Caco-2 (cell line): ENCODE measurements around the gene TNS1. TPM values are rescaled to one million over a fixed set of nuclear protein-coding genes. Genes with fewer than 3 reads are reported as not detected.

ENCODE experiments used
- BruUV-seq: library from RNA; stranded (reverse); fragments of 400-500 nt; replicated peaks from 2 replicates; lab custom pipeline; 2021; lab: Mats Ljungman, UMichigan
- CTCF ChIA-PET: fragments of 300-600 bp; sonication (Branson Sonifier 250); formaldehyde crosslinking; loops from one replicate; lab custom pipeline; 2022; ENCODE audit warnings: antibody characterized with exemption; lab: Charles Lee
- POLR2A ChIA-PET: fragments of 300-600 bp; sonication (Branson Sonifier 250); formaldehyde crosslinking; loops from one replicate; lab custom pipeline; 2022; ENCODE audit warnings: antibody characterized with exemption; lab: Charles Lee
- DNase-seq, 2 experiments: peaks; one replicate each; pipeline versions ENCODE4 v3.0.0 to v3.0.0-alpha.2; 2020 to 2022
- H3K27me3 ChIP-seq: replicated peaks from 2 replicates; pipeline ENCODE4 v1.6.0; 2011; ENCODE audit warnings: low read length; ENCODE audit not compliant: control insufficient read depth, insufficient read depth
- H3K36me3 ChIP-seq: 2 replicates; pipeline ENCODE4 v1.5.1; 2011; ENCODE audit warnings: low read length; ENCODE audit not compliant: control insufficient read depth, insufficient read depth
- H3K4me1 ChIP-seq: fragments of 250-450 bp; sonication (Bioruptor Pico); 2 replicates; pipeline ENCODE4 v1.5.1; 2020; ENCODE audit warnings: mild to moderate bottlenecking
- H3K4me3 ChIP-seq: 2 replicates; pipeline ENCODE4 v1.5.1; 2011; ENCODE audit warnings: low read depth, mild to moderate bottlenecking, control low read depth, low read length
- H3K9me3 ChIP-seq: fragments of 250-450 bp; sonication (Bioruptor Pico); 2 replicates; pipeline ENCODE4 v1.5.1; 2020; ENCODE audit warnings: mild to moderate bottlenecking, moderate library complexity
- H3K27ac Mint-ChIP-seq: one replicate; pipeline ENCODE4 v1.8.0; 2022; ENCODE audit warnings: mixed read lengths; ENCODE audit not compliant: unreplicated experiment
- H3K27me3 Mint-ChIP-seq: one replicate; pipeline ENCODE4 v1.8.0; 2022; ENCODE audit warnings: mixed read lengths; ENCODE audit not compliant: insufficient read depth, unreplicated experiment
- H3K36me3 Mint-ChIP-seq: one replicate; pipeline ENCODE4 v1.8.0; 2022; ENCODE audit warnings: mild to moderate bottlenecking, mixed read lengths; ENCODE audit not compliant: insufficient read depth, unreplicated experiment
- H3K4me1 Mint-ChIP-seq: one replicate; pipeline ENCODE4 v1.8.0; 2022; ENCODE audit warnings: low read depth, mixed read lengths; ENCODE audit not compliant: unreplicated experiment
- H3K4me3 Mint-ChIP-seq: one replicate; pipeline ENCODE4 v1.8.0; 2022; ENCODE audit warnings: mild to moderate bottlenecking, moderate library complexity, mixed read lengths; ENCODE audit not compliant: unreplicated experiment
- H3K9me3 Mint-ChIP-seq: one replicate; pipeline ENCODE4 v1.8.0; 2022; ENCODE audit warnings: mixed read lengths; ENCODE audit not compliant: unreplicated experiment
- CTCF ChIP-seq, 2 experiments: fragments of 200-600 bp in 1 of 2; IDR thresholded peaks; 1 replicate in 1 of 2; 2 replicates in 1 of 2; pipeline versions ENCODE4 v1.5.1 to v1.8.0; 2011 to 2022; ENCODE audit warnings: antibody characterized with exemption in 1 of 2, control low read depth in 1 of 2, inconsistent platforms in 1 of 2, low read depth in 1 of 2, low read length in 1 of 2, mild to moderate bottlenecking in 1 of 2, moderate library complexity in 1 of 2; ENCODE audit not compliant: insufficient read depth in 1 of 2, severe bottlenecking in 1 of 2, unreplicated experiment in 1 of 2
- intact Hi-C: fragments of 100-400 bp; cut with micrococcal nuclease; formaldehyde crosslinking; loops from one replicate; pipeline ENCODE4 v1.10.0; 2022; ENCODE audit not compliant: unreplicated experiment
- total RNA-seq: library from RNA; stranded (reverse); gene quantifications from 2 replicates; pipeline ENCODE4 v1.2.3, GENCODE V29; 2022

TNS1 gene
- total RNA-seq, 1 experiment from 2014 or later = 16.1 TPM

GRCh38 chr2:217937446-217937845 is 65.3 kb downstream of the TNS1 start:
- no peak overlapping the region for H3K27ac Mint-ChIP-seq
- H3K4me3 Mint-ChIP-seq = no peak overlapping the region
- no peak for TF ChIP-seq CTCF (IDR thresholded peaks at IDR 0.05; ENCODE audit: insufficient read depth in 1 of 2, low read depth in 1 of 2, low read length in 1 of 2, severe bottlenecking in 1 of 2, unreplicated experiment in 1 of 2)
- H3K36me3 Mint-ChIP-seq = no peaks in the 10 kb centered on the region
- ChIA-PET CTCF (no interaction called here), POLR2A (no interaction called here)
- DNase-seq = no peak
- no peaks in the 10 kb centered on the region for H3K9me3 Mint-ChIP-seq
- H3K36me3 ChIP-seq = no peaks in the 10 kb centered on the region
- intact Hi-C loops = no loop called here
- no peak overlapping the region for H3K4me3 ChIP-seq
- H3K27me3 Mint-ChIP-seq = no peaks in the 10 kb centered on the region
- H3K9me3 ChIP-seq = no peaks in the 10 kb centered on the region
- no peaks in the 10 kb centered on the region for H3K4me1 Mint-ChIP-seq
- no peaks in the 10 kb centered on the region for H3K27me3 ChIP-seq
- no peaks in the 10 kb centered on the region for H3K4me1 ChIP-seq
- no TSS peak for BruUV-seq

- Mint-ChIP-seq H3K4me1 (no peaks in the 10 kb centered on the region), H3K4me3 (no peak overlapping the region)
- CTCF ChIA-PET = no interaction called here
Observed at GRCh38 chr2:217936952-217937351, 65.8 kb downstream of the TNS1 start.

GRCh38 chr2:217935901-217936684 is 66.7 kb downstream of the TNS1 start:
- Mint-ChIP-seq H3K9me3 (no peaks in the 10 kb centered on the region), H3K27me3 (no peaks in the 10 kb centered on the region), H3K36me3 (no peaks in the 10 kb centered on the region), H3K4me3 (no peak overlapping the region), H3K4me1 (no peaks in the 10 kb centered on the region), H3K27ac (no peak overlapping the region)
- POLR2A ChIA-PET = no interaction called here
- H3K36me3 ChIP-seq = no peaks in the 10 kb centered on the region
- no TSS peak for BruUV-seq
- intact Hi-C loops = no loop called here
- CTCF ChIA-PET = interaction anchor here (0.5 kb wide), 1 partner anchor 1276 kb away, joined by 5 read pairs; no protein-coding TSS in a partner anchor
- no peak for TF ChIP-seq CTCF (IDR thresholded peaks at IDR 0.05; ENCODE audit: insufficient read depth in 1 of 2, low read depth in 1 of 2, low read length in 1 of 2, severe bottlenecking in 1 of 2, unreplicated experiment in 1 of 2)
- H3K4me3 ChIP-seq = no peak overlapping the region
- H3K4me1 ChIP-seq = no peaks in the 10 kb centered on the region
- DNase-seq = no peak
- no peaks in the 10 kb centered on the region for H3K27me3 ChIP-seq
- H3K9me3 ChIP-seq = no peaks in the 10 kb centered on the region

More at GRCh38 chr2:217936952-217937351, 65.8 kb downstream of the TNS1 start:
- H3K27ac Mint-ChIP-seq = no peak overlapping the region
- no peaks in the 10 kb centered on the region for H3K27me3 ChIP-seq
- no peak for TF ChIP-seq CTCF (IDR thresholded peaks at IDR 0.05; ENCODE audit: insufficient read depth in 1 of 2, low read depth in 1 of 2, low read length in 1 of 2, severe bottlenecking in 1 of 2, unreplicated experiment in 1 of 2)
- H3K9me3 ChIP-seq = no peaks in the 10 kb centered on the region
- intact Hi-C loops = no loop called here
- no peaks in the 10 kb centered on the region for H3K4me1 ChIP-seq
- no peaks in the 10 kb centered on the region for H3K27me3 Mint-ChIP-seq
- H3K4me3 ChIP-seq = no peak overlapping the region
- DNase-seq = no peak
- no TSS peak for BruUV-seq
- no peaks in the 10 kb centered on the region for H3K36me3 ChIP-seq
- no peaks in the 10 kb centered on the region for H3K36me3 Mint-ChIP-seq
- POLR2A ChIA-PET = no interaction called here
- no peaks in the 10 kb centered on the region for H3K9me3 Mint-ChIP-seq
